Skeletal muscle tissue (tissue), 4 donors: Measurements from ENCODE around the gene BTRC. TPM values are rescaled to one million over a fixed set of nuclear protein-coding genes. Genes with fewer than 3 reads are reported as not detected.

Experiments
- H3K27ac ChIP-seq: one replicate; pipeline ENCODE4 v1.7.0; 2013; ENCODE audit warnings: mild to moderate bottlenecking, low read depth, low read length, inconsistent platforms
- H3K27me3 ChIP-seq, 3 donors: one replicate each; pipeline ENCODE4 v1.7.0; 2013; ENCODE audit warnings: low read length in 3 of 3; ENCODE audit not compliant: control insufficient read depth in 3 of 3, insufficient read depth in 3 of 3
- H3K36me3 ChIP-seq, 3 donors: one replicate each; pipeline ENCODE4 v1.7.0; 2013; ENCODE audit warnings: low read length in 3 of 3; ENCODE audit not compliant: control insufficient read depth in 3 of 3, insufficient read depth in 3 of 3
- H3K4me1 ChIP-seq, 3 donors: one replicate each; pipeline ENCODE4 v1.7.0; 2013; ENCODE audit warnings: low read length in 3 of 3, mild to moderate bottlenecking in 3 of 3; ENCODE audit not compliant: control insufficient read depth in 3 of 3, insufficient read depth in 3 of 3
- H3K4me3 ChIP-seq, 3 donors: one replicate each; pipeline ENCODE4 v1.7.0; 2013; ENCODE audit warnings: low read length in 3 of 3
- H3K9ac ChIP-seq, 3 donors: one replicate each; pipeline ENCODE4 v1.7.0; 2013; ENCODE audit warnings: low read length in 3 of 3, mild to moderate bottlenecking in 3 of 3, moderate library complexity in 2 of 3, low read depth in 1 of 3
- H3K9me3 ChIP-seq, 3 donors: one replicate each; pipeline ENCODE4 v1.7.0; 2013; ENCODE audit warnings: low read length in 3 of 3; ENCODE audit not compliant: control insufficient read depth in 3 of 3
- total RNA-seq: library from RNA; depleted of rRNA; stranded (reverse); fragments of >200 nt; gene quantifications from one replicate; pipeline ENCODE4 v1.2.3, GENCODE V29; 2014
- donor health status: Osteomylitis.

The BTRC gene
- total RNA-seq, 1 donor from 2014 or later = 19.8 TPM

- H3K9me3 ChIP-seq = no peaks in the 10 kb centered on the region
- peaks cover 0 to 7% (median 0%) of the 10 kb centered on the region in 3 donors for H3K4me1 ChIP-seq
- H3K27me3 ChIP-seq = no peaks in the 10 kb centered on the region
- no peak overlapping the region for H3K27ac ChIP-seq
- H3K36me3 ChIP-seq = peaks cover 0 to 2% (median 0%) of the 10 kb centered on the region in 3 donors
- no peak overlapping the region for H3K4me3 ChIP-seq
- H3K9ac ChIP-seq = no peak overlapping the region
Observed at GRCh38 chr10:101436302-101436701, 82.3 kb downstream of the BTRC start.

- Histone ChIP-seq H3K9me3 (no peaks in the 10 kb centered on the region), H3K27ac (no peak overlapping the region), H3K36me3 (no peaks in the 10 kb centered on the region), H3K27me3 (no peaks in the 10 kb centered on the region), H3K9ac (no peak overlapping the region), H3K4me1 (peaks cover 0 to 10% (median 0%) of the 10 kb centered on the region in 3 donors), H3K4me3 (no peak overlapping the region)
Observed at GRCh38 chr10:101438881-101439391, 85.0 kb downstream of the BTRC start.

GRCh38 chr10:101441541-101442455, 87.8 kb downstream of the BTRC start:
- Histone ChIP-seq H3K27me3 (no peaks in the 10 kb centered on the region), H3K27ac (no peak overlapping the region), H3K9me3 (no peaks in the 10 kb centered on the region)

GRCh38 chr10:101442456-101442800, 88.5 kb downstream of the BTRC start:
- peaks cover 5 to 26% (median 11%) of the 10 kb centered on the region in 3 donors for H3K4me1 ChIP-seq
- H3K9me3 ChIP-seq = no peaks in the 10 kb centered on the region
- no peak overlapping the region for H3K9ac ChIP-seq
- no peak overlapping the region for H3K27ac ChIP-seq
- no peaks in the 10 kb centered on the region for H3K36me3 ChIP-seq
- H3K27me3 ChIP-seq = no peaks in the 10 kb centered on the region
- no peak overlapping the region for H3K4me3 ChIP-seq

More at GRCh38 chr10:101441541-101442455, 87.8 kb downstream of the BTRC start:
- Histone ChIP-seq H3K36me3 (no peaks in the 10 kb centered on the region), H3K4me3 (no peak overlapping the region), H3K4me1 (peaks cover under 1 to 23% (median 6%) of the 10 kb centered on the region in 3 donors), H3K9ac (no peak overlapping the region)

- H3K4me3 ChIP-seq = no peak overlapping the region
- H3K27me3 ChIP-seq = no peaks in the 10 kb centered on the region
- no peak overlapping the region for H3K27ac ChIP-seq
- peaks cover 5 to 20% (median 11%) of the 10 kb centered on the region in 3 donors for H3K4me1 ChIP-seq
- H3K9me3 ChIP-seq = no peaks in the 10 kb centered on the region
- no peaks in the 10 kb centered on the region for H3K36me3 ChIP-seq
- no peak overlapping the region for H3K9ac ChIP-seq
Observed at GRCh38 chr10:101444058-101444898, 90.3 kb downstream of the BTRC start.

- H3K4me1 ChIP-seq = peaks cover 5 to 20% (median 11%) of the 10 kb centered on the region in 3 donors
- no peaks in the 10 kb centered on the region for H3K36me3 ChIP-seq
- H3K9me3 ChIP-seq = no peaks in the 10 kb centered on the region
- H3K4me3 ChIP-seq = no peak overlapping the region
- H3K27ac ChIP-seq = no peak overlapping the region
- H3K27me3 ChIP-seq = no peaks in the 10 kb centered on the region
- no peak overlapping the region for H3K9ac ChIP-seq
Observed at GRCh38 chr10:101446071-101446470, 92.1 kb downstream of the BTRC start.

GRCh38 chr10:101446947-101447346, 93.0 kb downstream of the BTRC start:
- Histone ChIP-seq H3K27me3 (no peaks in the 10 kb centered on the region), H3K9ac (peak overlapping the region in 2 of 3 donors; percentile 15 to 18), H3K27ac (peak overlapping the region; percentile 46), H3K4me1 (peaks cover 5 to 19% (median 11%) of the 10 kb centered on the region in 3 donors), H3K36me3 (no peaks in the 10 kb centered on the region), H3K4me3 (peak overlapping the region in 1 of 3 donors; percentile 34), H3K9me3 (no peaks in the 10 kb centered on the region)

GRCh38 chr10:101447477-101447876, 93.5 kb downstream of the BTRC start:
- Histone ChIP-seq H3K4me3 (no peak overlapping the region), H3K27ac (peak overlapping the region; percentile 46), H3K36me3 (no peaks in the 10 kb centered on the region), H3K9ac (no peak overlapping the region), H3K4me1 (peaks cover 5 to 16% (median 11%) of the 10 kb centered on the region in 3 donors), H3K9me3 (no peaks in the 10 kb centered on the region), H3K27me3 (no peaks in the 10 kb centered on the region)

GRCh38 chr10:101450277-101451080, 96.5 kb downstream of the BTRC start:
- no peaks in the 10 kb centered on the region for H3K9me3 ChIP-seq
- H3K27ac ChIP-seq = no peak overlapping the region
- H3K36me3 ChIP-seq = no peaks in the 10 kb centered on the region
- no peak overlapping the region for H3K9ac ChIP-seq
- no peak overlapping the region for H3K4me3 ChIP-seq
- peaks cover 5 to 10% (median 5%) of the 10 kb centered on the region in 3 donors for H3K4me1 ChIP-seq
- H3K27me3 ChIP-seq = no peaks in the 10 kb centered on the region
